ENCODE measurements around the gene HRK.
"Not testable (repeated sequence)": the region's sequence is repeated elsewhere in the genome, so short reads cannot be mapped to it uniquely, and the experiment has no call there.

The HRK gene

GRCh38 chr12:116821291-116821690, 60.0 kb downstream of the HRK start:
- no peak for DNase-seq (ENCODE audit: low read depth)
- H3K4me3 ChIP-seq (ENCODE audit: low read depth, low read length): no peak overlapping the region
- TF ChIP-seq, protein P1, sequence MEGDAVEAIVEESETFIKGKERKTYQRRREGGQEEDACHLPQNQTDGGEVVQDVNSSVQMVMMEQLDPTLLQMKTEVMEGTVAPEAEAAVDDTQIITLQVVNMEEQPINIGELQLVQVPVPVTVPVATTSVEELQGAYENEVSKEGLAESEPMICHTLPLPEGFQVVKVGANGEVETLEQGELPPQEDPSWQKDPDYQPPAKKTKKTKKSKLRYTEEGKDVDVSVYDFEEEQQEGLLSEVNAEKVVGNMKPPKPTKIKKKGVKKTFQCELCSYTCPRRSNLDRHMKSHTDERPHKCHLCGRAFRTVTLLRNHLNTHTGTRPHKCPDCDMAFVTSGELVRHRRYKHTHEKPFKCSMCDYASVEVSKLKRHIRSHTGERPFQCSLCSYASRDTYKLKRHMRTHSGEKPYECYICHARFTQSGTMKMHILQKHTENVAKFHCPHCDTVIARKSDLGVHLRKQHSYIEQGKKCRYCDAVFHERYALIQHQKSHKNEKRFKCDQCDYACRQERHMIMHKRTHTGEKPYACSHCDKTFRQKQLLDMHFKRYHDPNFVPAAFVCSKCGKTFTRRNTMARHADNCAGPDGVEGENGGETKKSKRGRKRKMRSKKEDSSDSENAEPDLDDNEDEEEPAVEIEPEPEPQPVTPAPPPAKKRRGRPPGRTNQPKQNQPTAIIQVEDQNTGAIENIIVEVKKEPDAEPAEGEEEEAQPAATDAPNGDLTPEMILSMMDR (IDR thresholded peaks at IDR 0.05; ENCODE audit: insufficient read depth, low read depth, low read length, missing control alignments): no peak

- TF ChIP-seq, protein P1 (IDR thresholded peaks at IDR 0.05; ENCODE audit: insufficient read depth, low read depth, low read length, missing control alignments): no peak
- no peak for DNase-seq (ENCODE audit: low read depth)
- H3K4me3 ChIP-seq (ENCODE audit: low read depth, low read length): no peak overlapping the region; the same call in 1 of the 2 replicates
Observed at GRCh38 chr12:116820064-116820656, 61.1 kb downstream of the HRK start.

GRCh38 chr12:116818948-116819832, 62.1 kb downstream of the HRK start:
- TF ChIP-seq, protein P1 (IDR thresholded peaks at IDR 0.05; ENCODE audit: insufficient read depth, low read depth, low read length, missing control alignments): no peak
- peak; percentile 90 for DNase-seq (ENCODE audit: low read depth)
- H3K4me3 ChIP-seq (ENCODE audit: low read depth, low read length): peak overlapping the region; percentile 95

DNA sequence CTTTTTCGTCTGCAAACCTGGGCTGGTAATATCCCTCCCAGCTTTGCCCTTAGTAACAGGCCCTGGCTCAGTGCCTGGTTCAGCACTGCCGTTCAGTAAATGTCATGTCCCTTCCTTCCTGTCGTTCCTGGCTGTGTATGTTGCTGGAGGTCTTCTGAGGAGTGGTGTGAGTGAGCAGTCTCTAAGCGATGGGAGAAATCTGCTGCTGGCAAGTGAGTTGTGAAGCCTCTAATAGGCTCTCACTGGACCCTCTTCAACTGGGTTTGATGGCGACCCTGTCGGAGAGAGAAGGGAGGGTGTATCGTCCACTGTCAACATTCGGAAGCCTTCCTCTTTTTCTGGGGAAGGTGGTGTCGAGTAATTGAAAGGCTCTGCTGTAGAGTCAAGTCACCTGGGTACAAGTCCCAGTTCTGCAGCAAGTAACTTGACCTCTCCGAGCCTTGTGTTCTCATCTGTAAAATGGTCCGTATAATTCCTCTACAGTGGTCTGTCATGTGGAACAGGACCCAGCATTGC, 62.8 kb downstream of the HRK start:
- peak overlapping the region; percentile 95 for H3K4me3 ChIP-seq (ENCODE audit: low read depth, low read length)
- peak; percentile 11 for DNase-seq (ENCODE audit: low read depth)
- TF ChIP-seq, protein P1 (IDR thresholded peaks at IDR 0.05; ENCODE audit: insufficient read depth, low read depth, low read length, missing control alignments): no peak

DNA sequence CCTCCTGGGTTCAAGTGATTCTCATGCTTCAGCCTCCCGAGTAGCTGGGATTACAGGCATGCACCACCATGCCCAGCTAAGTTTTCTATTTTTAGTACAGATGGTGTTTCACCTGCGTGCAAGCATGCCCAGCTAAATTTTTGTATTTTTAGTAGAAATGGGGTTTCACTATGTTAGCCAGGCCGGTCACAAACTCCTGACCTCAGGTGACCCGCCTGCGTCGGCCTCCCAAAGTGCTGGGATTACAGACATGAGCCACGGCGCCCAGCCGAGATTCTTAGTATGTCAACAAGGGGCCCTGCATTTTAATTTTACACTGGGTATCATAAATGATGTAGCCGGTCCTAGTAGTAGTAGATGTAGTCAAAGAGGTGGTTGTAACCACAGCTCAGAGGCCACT, 66.5 kb downstream of the HRK start:
- not testable (repeated sequence) for H3K4me3 ChIP-seq (ENCODE audit: low read depth, low read length); DNase-seq (ENCODE audit: low read depth)

- TF ChIP-seq, protein P1 (IDR thresholded peaks at IDR 0.05; ENCODE audit: insufficient read depth, low read depth, low read length, missing control alignments): no peak
- DNase-seq (ENCODE audit: low read depth): no peak
Observed at GRCh38 chr12:116813271-116814041, 67.8 kb downstream of the HRK start.

GRCh38 chr12:116812238-116812637, 69.0 kb downstream of the HRK start:
- TF ChIP-seq, protein P1 (IDR thresholded peaks at IDR 0.05; ENCODE audit: insufficient read depth, low read depth, low read length, missing control alignments): no peak
- DNase-seq (ENCODE audit: low read depth): no peak
- H3K4me3 ChIP-seq (ENCODE audit: low read depth, low read length): no peak overlapping the region

More at GRCh38 chr12:116813271-116814041, 67.8 kb downstream of the HRK start:
- H3K4me3 ChIP-seq (ENCODE audit: low read depth, low read length): no peak overlapping the region
